Activated CD4-positive, alpha-beta T cell treated with anti-CD3 and anti-CD28 coated beads, Interleukin-2, amount 10 ng/mL, durations not matched to agents 7 days and 5 days (primary cell): Measurements from ENCODE around the gene ITM2B. TPM values are rescaled to one million over a fixed set of nuclear protein-coding genes. Genes with fewer than 3 reads are reported as not detected.
"Not testable (repeated sequence)": the region's sequence is repeated elsewhere in the genome, so short reads cannot be mapped to it uniquely, and the experiment has no call there.

Experiments used
- CTCF ChIA-PET: fragments of 350-600 bp; sonication (Branson Sonifier 250); formaldehyde crosslinking; loops from one replicate; lab custom pipeline; 2021; ENCODE audit warnings: antibody characterized with exemption; lab: Charles Lee
- POLR2A ChIA-PET: fragments of 350-600 bp; sonication (Branson Sonifier 250); formaldehyde crosslinking; loops from one replicate; lab custom pipeline; 2021; ENCODE audit warnings: antibody characterized with exemption; lab: Charles Lee
- DNase-seq: peaks from one replicate; pipeline ENCODE4 v3.0.0-alpha.2; 2020
- H3K27ac Mint-ChIP-seq: one replicate; pipeline ENCODE4 v1.8.0; 2021; ENCODE audit warnings: mild to moderate bottlenecking, moderate library complexity, mixed read lengths
- H3K27me3 Mint-ChIP-seq: one replicate; pipeline ENCODE4 v1.8.0; 2021; ENCODE audit warnings: mixed read lengths
- H3K36me3 Mint-ChIP-seq: one replicate; pipeline ENCODE4 v1.8.0; 2021; ENCODE audit warnings: low read depth, mixed read lengths
- H3K4me1 Mint-ChIP-seq: one replicate; pipeline ENCODE4 v1.8.0; 2021; ENCODE audit warnings: mixed read lengths
- H3K4me3 Mint-ChIP-seq: one replicate; pipeline ENCODE4 v1.8.0; 2021; ENCODE audit warnings: mild to moderate bottlenecking, moderate library complexity, mixed read lengths
- H3K9me3 Mint-ChIP-seq: one replicate; pipeline ENCODE4 v1.8.0; 2021; ENCODE audit warnings: mixed read lengths
- total RNA-seq, 2 experiments: library from RNA; stranded (reverse); gene quantifications; one replicate each; pipeline ENCODE4 v1.2.3, GENCODE V29; 2021

Gene ITM2B
- total RNA-seq, 2 experiments from 2014 or later: 259 to 317 TPM

- POLR2A ChIA-PET: no interaction called here
- H3K9me3 Mint-ChIP-seq: no peaks in the 10 kb centered on the region
- peaks cover 33% of the 10 kb centered on the region for H3K4me1 Mint-ChIP-seq
- DNase-seq: no peak
- H3K4me3 Mint-ChIP-seq: peak overlapping the region; percentile 93
- peaks cover 27% of the 10 kb centered on the region for H3K27me3 Mint-ChIP-seq
- CTCF ChIA-PET: interaction anchor here (1.0 to 2.4 kb wide), 6 partner anchors 19 to 137 kb away, joined by 3 to 12 read pairs (median 4); partner anchors contain the start of gene MED4
- peak overlapping the region; percentile 86 for H3K27ac Mint-ChIP-seq
- peaks cover 29% of the 10 kb centered on the region for H3K36me3 Mint-ChIP-seq
Observed at GRCh38 chr13:48231933-48232332, 1.1 kb upstream of the ITM2B start.

- ChIA-PET POLR2A (interaction anchor here (0.7 kb wide), 1 partner anchor 105 kb away, joined by 3 read pairs; no protein-coding TSS in a partner anchor), CTCF (interaction anchor here (1.0 to 2.4 kb wide), 7 partner anchors 12 to 138 kb away, joined by 3 to 12 read pairs (median 4); partner anchors contain the start of gene MED4)
- no peaks in the 10 kb centered on the region for H3K9me3 Mint-ChIP-seq
- H3K27ac Mint-ChIP-seq: peak overlapping the region; percentile 86
- DNase-seq: no peak
- peaks cover 35% of the 10 kb centered on the region for H3K36me3 Mint-ChIP-seq
- H3K27me3 Mint-ChIP-seq: peaks cover 25% of the 10 kb centered on the region
- peaks cover 39% of the 10 kb centered on the region for H3K4me1 Mint-ChIP-seq
- peak overlapping the region; percentile 93 for H3K4me3 Mint-ChIP-seq
Observed at GRCh38 chr13:48232420-48233045, 473 bp upstream of the ITM2B start.

DNA sequence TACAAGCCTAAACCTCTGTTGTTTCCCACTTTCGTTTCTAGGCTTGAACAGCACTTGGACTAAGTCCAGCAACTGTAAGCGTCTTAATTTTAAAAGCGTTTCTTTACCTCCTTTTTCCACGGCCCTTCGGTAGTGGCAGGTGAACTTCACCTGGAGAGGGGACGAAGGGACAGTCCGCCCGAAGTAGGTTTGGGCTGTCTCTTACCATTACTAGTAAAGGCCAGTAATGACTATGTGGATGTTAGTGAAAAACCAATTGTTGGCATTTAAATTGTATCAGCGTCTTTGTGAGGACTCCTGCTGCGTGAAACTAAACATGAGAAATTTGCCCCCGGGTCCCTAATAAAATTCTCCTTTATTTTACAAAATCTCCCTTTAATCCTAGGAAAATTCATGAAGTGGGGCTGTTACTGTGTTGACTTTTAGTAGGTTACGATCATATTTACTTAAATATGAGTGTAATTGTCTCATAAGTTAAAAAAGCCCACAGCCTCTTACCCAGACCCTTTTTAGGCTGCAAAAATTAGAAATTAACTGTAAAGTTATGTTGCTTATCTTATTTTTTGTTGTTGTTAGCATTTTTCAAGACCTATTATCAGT lies 983 bp downstream of the ITM2B start:
- ChIA-PET CTCF (interaction anchor here (0.7 to 2.4 kb wide), 7 partner anchors 13 to 139 kb away, joined by 3 to 12 read pairs (median 3); partner anchors contain the start of gene MED4), POLR2A (no interaction called here)
- H3K27me3 Mint-ChIP-seq: peaks cover 11% of the 10 kb centered on the region
- H3K9me3 Mint-ChIP-seq: no peaks in the 10 kb centered on the region
- H3K4me3 Mint-ChIP-seq: peak overlapping the region; percentile 93
- H3K4me1 Mint-ChIP-seq: peaks cover 41% of the 10 kb centered on the region
- H3K36me3 Mint-ChIP-seq: peaks cover 42% of the 10 kb centered on the region
- peak overlapping the region; percentile 97 for H3K27ac Mint-ChIP-seq
- no peak for DNase-seq

GRCh38 chr13:48234566-48235340 lies 1.7 kb downstream of the ITM2B start:
- POLR2A ChIA-PET: no interaction called here
- no peaks in the 10 kb centered on the region for H3K9me3 Mint-ChIP-seq
- H3K4me3 Mint-ChIP-seq: peak overlapping the region; percentile 93
- peaks cover 11% of the 10 kb centered on the region for H3K27me3 Mint-ChIP-seq
- CTCF ChIA-PET: interaction anchor here (1.0 to 1.3 kb wide), 3 partner anchors 50 to 345 kb away, joined by 3 to 4 read pairs (median 4); no protein-coding TSS in a partner anchor
- H3K36me3 Mint-ChIP-seq: peaks cover 45% of the 10 kb centered on the region
- DNase-seq: no peak
- peaks cover 41% of the 10 kb centered on the region for H3K4me1 Mint-ChIP-seq
- H3K27ac Mint-ChIP-seq: no peak overlapping the region

GRCh38 chr13:48235341-48236135 lies 2.5 kb downstream of the ITM2B start:
- CTCF ChIA-PET: interaction anchor here (0.6 to 1.8 kb wide), 8 partner anchors 15 to 966 kb away, joined by 3 to 4 read pairs (median 3); partner anchors contain the start of gene MED4
- H3K36me3 Mint-ChIP-seq: peaks cover 48% of the 10 kb centered on the region

GRCh38 chr13:48236528-48237353 lies 3.7 kb downstream of the ITM2B start:
- ChIA-PET POLR2A (no interaction called here), CTCF (interaction anchor here (1.0 to 1.8 kb wide), 2 partner anchors 18 to 142 kb away, joined by 3 read pairs; partner anchors contain the start of gene MED4)
- no peak for DNase-seq
- peaks cover 56% of the 10 kb centered on the region for H3K36me3 Mint-ChIP-seq
- no peak overlapping the region for H3K27ac Mint-ChIP-seq
- H3K9me3 Mint-ChIP-seq: no peaks in the 10 kb centered on the region
- H3K4me3 Mint-ChIP-seq: peak overlapping the region; percentile 93
- H3K27me3 Mint-ChIP-seq: peaks cover 2% of the 10 kb centered on the region
- peaks cover 54% of the 10 kb centered on the region for H3K4me1 Mint-ChIP-seq

More at GRCh38 chr13:48235341-48236135, 2.5 kb downstream of the ITM2B start:
- H3K4me1 Mint-ChIP-seq: peaks cover 43% of the 10 kb centered on the region
- peak overlapping the region; percentile 93 for H3K4me3 Mint-ChIP-seq
- H3K27ac Mint-ChIP-seq: no peak overlapping the region
- H3K27me3 Mint-ChIP-seq: peaks cover 9% of the 10 kb centered on the region
- no peak for DNase-seq
- no peaks in the 10 kb centered on the region for H3K9me3 Mint-ChIP-seq
- POLR2A ChIA-PET: no interaction called here

DNA sequence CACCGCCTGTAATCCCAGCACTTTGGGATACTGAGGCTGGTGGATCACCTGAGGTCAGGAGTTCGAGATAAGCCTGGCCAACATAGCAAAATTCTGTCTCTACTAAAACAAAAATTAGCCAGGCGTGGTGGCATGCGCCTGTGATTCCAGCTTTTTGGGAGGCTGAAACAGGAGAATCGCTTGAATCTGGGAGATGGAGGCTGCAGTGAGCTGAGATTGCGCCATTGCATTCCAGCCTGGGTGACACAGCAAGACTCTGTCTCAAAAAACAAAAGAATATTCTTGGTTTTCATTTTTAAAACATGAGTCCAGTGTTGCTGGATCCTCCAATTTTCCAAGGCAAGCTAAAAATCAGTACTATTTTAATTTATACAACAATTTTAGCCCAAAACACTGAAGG lies 6.4 kb downstream of the ITM2B start:
- H3K27ac Mint-ChIP-seq: not testable (repeated sequence)

DNA sequence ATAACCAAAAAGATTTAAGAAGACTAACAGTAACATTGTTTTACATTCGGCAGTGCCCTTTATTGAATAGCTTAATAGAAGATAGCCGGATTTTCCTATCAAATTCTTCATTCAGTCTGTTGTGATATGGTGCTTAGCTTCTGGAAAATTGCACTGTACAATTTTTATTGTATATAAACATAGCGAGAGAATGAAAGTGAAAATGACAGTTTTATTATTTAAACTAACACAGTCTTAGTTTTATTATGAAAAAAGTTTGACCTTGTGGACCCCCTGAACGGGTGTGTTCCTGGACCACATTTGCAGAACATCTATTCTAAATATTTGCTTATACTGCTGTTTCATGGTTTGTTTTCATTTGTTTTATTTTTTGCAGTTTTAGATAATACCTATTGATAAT lies 8.6 kb downstream of the ITM2B start:
- H3K27ac Mint-ChIP-seq: no peak overlapping the region
- H3K36me3 Mint-ChIP-seq: peaks cover 39% of the 10 kb centered on the region
- POLR2A ChIA-PET: no interaction called here
- no peaks in the 10 kb centered on the region for H3K9me3 Mint-ChIP-seq
- DNase-seq: no peak
- CTCF ChIA-PET: no interaction called here
- H3K4me1 Mint-ChIP-seq: peaks cover 35% of the 10 kb centered on the region
- H3K4me3 Mint-ChIP-seq: no peak overlapping the region
- no peaks in the 10 kb centered on the region for H3K27me3 Mint-ChIP-seq

More for the DNA sequence above, 6.4 kb downstream of the ITM2B start:
- Mint-ChIP-seq H3K36me3 (peaks cover 57% of the 10 kb centered on the region), H3K4me1 (peaks cover 51% of the 10 kb centered on the region)
- CTCF ChIA-PET: interaction anchor here (1.3 kb wide), 1 partner anchor 202 kb away, joined by 4 read pairs; the partner anchor contains the start of gene NUDT15
- POLR2A ChIA-PET, H3K4me3 Mint-ChIP-seq, DNase-seq, H3K27me3 Mint-ChIP-seq, H3K9me3 Mint-ChIP-seq: not testable (repeated sequence)

DNA sequence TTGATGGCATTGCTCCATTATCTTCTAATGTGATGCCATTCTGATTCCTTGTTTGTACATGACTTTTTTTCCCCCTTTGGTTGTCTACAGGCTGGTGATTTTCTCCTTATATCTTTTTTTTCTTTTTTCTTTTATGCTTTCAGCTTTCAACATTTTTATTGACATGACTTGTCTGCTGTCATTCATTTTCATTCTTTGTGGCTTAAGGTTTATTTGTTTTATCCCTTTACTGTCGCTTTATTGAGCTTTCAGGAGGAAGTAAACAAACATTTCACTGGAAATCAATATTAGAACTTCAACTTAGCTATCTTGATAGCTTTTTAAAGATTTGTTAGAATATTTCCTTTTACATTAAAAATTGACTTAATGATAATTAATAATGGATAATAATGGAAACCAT lies 9.7 kb downstream of the ITM2B start:
- H3K4me3 Mint-ChIP-seq: no peak overlapping the region

DNA sequence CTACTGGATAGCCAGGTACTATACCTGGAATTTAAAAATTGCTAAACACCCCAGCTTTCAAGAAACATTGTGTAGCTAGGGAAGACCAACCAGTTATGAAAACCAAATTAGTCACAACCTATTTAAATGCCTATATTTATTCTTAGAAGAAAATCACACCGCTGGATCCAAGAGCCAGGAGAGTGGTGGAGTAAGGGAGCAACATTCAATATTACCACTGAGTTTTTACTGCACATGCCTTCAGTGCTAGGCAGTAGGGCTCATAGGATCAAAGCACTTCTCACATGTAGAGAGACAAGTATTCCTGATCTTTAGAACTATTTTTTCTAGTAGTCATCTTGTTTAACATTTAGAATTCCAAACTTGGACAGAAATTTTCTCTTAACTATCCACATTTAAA lies 11.2 kb downstream of the ITM2B start:
- H3K4me3 Mint-ChIP-seq: no peak overlapping the region
- no peaks in the 10 kb centered on the region for H3K9me3 Mint-ChIP-seq
- ChIA-PET CTCF (interaction anchor here (1.3 kb wide), 1 partner anchor 254 kb away, joined by 3 read pairs; no protein-coding TSS in a partner anchor), POLR2A (no interaction called here)
- peaks cover 30% of the 10 kb centered on the region for H3K4me1 Mint-ChIP-seq
- H3K36me3 Mint-ChIP-seq: peaks cover 29% of the 10 kb centered on the region
- H3K27me3 Mint-ChIP-seq: no peaks in the 10 kb centered on the region
- H3K27ac Mint-ChIP-seq: no peak overlapping the region
- no peak for DNase-seq

More for the DNA sequence above, 9.7 kb downstream of the ITM2B start:
- peak overlapping the region; percentile 60 for H3K27ac Mint-ChIP-seq
- CTCF ChIA-PET: no interaction called here
- POLR2A ChIA-PET: no interaction called here
- peaks cover 29% of the 10 kb centered on the region for H3K36me3 Mint-ChIP-seq
- no peak for DNase-seq
- H3K9me3 Mint-ChIP-seq: no peaks in the 10 kb centered on the region
- H3K27me3 Mint-ChIP-seq: no peaks in the 10 kb centered on the region
- peaks cover 26% of the 10 kb centered on the region for H3K4me1 Mint-ChIP-seq

DNA sequence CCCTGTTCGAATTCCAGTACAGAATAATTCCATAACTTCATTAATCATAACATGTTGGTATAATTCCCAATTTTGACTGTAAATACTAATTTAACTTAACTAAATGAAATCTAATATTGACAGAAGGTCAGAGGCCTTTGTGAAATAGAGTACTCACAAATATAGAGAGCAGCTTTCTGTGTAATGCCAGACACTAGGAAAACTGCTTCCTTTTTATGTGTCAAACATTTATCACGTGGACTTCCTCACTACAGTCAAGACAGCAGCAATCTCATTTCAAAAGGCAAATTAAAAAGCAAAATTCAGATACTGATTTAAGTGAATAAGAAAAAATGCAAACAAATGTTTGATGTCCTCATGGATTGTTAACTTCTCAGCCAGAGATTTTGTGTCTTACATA lies 13.1 kb downstream of the ITM2B start:
- ChIA-PET CTCF (interaction anchor here (1.5 kb wide), 1 partner anchor 10 kb away, joined by 3 read pairs; no protein-coding TSS in a partner anchor), POLR2A (no interaction called here)
- Mint-ChIP-seq H3K9me3 (no peaks in the 10 kb centered on the region), H3K4me1 (peaks cover 23% of the 10 kb centered on the region), H3K27ac (no peak overlapping the region), H3K4me3 (no peak overlapping the region), H3K27me3 (no peaks in the 10 kb centered on the region), H3K36me3 (peaks cover 24% of the 10 kb centered on the region)
- DNase-seq: no peak
